ENCODE results near the gene PARVG.

DNA sequence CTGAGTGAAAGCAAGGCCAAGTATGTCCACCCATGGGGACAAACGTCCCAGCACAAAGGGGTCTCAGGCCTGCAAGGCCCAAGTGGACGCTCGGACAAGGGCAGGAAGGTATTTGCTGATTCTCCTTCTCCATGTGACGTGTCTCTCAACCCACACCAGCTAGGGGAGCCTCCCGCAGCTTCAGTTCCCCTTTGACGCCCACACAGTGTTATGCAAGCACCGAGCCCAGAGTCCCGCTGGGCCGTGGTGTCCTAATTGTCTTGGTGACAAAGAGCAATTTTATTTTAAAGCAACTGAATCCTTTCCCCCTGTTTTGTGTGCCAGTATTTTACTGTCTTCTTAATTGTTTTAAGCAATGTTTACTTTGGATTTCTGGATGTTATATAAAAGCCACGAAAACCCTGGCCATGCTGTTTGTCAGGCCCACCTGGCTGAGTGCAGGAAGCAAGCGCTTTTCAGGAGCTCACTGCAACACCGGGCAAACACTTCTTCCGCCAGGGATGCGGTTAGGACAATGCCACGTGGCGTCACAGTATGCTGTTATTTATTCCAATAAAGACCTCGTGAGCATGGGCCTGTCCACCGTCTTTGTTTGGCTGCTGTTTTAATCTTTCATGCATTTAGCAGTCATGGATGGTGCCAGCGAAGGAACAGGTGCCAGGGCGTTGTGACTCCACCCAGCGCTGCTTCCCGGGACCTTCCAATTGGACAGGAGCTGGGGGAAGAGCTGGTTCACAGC is 8.2 kb upstream of the PARVG start:
- TF ChIP-seq SMAD1 (IDR thresholded peaks at IDR 0.05; ENCODE audit: low read depth, partially characterized antibody) = peak; percentile 54
- no peak for TF ChIP-seq CTCF (IDR thresholded peaks at IDR 0.05 in 2 of 3, conservative IDR thresholded peaks at IDR 0.05 in 1 of 3; ENCODE audit: control insufficient read depth in 2 of 3, extremely low read depth in 1 of 3, insufficient read depth in 1 of 3, low read depth in 3 of 3, low read length in 3 of 3)
- no peak for TF ChIP-seq EZH2 (IDR thresholded peaks at IDR 0.05; ENCODE audit: borderline replicate concordance, control insufficient read depth, low read depth, low read length)
- TF ChIP-seq, protein P1, sequence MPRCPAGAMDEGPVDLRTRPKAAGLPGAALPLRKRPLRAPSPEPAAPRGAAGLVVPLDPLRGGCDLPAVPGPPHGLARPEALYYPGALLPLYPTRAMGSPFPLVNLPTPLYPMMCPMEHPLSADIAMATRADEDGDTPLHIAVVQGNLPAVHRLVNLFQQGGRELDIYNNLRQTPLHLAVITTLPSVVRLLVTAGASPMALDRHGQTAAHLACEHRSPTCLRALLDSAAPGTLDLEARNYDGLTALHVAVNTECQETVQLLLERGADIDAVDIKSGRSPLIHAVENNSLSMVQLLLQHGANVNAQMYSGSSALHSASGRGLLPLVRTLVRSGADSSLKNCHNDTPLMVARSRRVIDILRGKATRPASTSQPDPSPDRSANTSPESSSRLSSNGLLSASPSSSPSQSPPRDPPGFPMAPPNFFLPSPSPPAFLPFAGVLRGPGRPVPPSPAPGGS (IDR thresholded peaks at IDR 0.05; ENCODE audit: borderline replicate concordance, insufficient read depth, low read depth, low read length, poor library complexity, severe bottlenecking) = no peak
- TF ChIP-seq NR2C1 (IDR thresholded peaks at IDR 0.05) = no peak
- no peak for TF ChIP-seq POLR2AphosphoS5 (IDR thresholded peaks at IDR 0.05; ENCODE audit: low read length)
- TF ChIP-seq EGR1 (IDR thresholded peaks at IDR 0.05; ENCODE audit: borderline replicate concordance in 1 of 2, low read depth in 2 of 2, low read length in 2 of 2) = peak in 1 of 2 experiments; percentile 95; a peak in 2 of 3 replicates
- TF ChIP-seq CHD4 (IDR thresholded peaks at IDR 0.05) = no peak
- TF ChIP-seq USF1 (IDR thresholded peaks at IDR 0.05; ENCODE audit: borderline replicate concordance, extremely low read length, insufficient read depth, low read depth, low read length) = no peak
- no peak for TF ChIP-seq ETV6 (conservative IDR thresholded peaks at IDR 0.05 in 1 of 2, IDR thresholded peaks at IDR 0.05 in 1 of 2; ENCODE audit: borderline replicate concordance in 1 of 2, low read depth in 1 of 2)
- TF ChIP-seq JUND (IDR thresholded peaks at IDR 0.05; ENCODE audit: low read depth, low read length) = 0 out of 2 replicates have a peak, but pooled peaks have one; percentile 9
- TF ChIP-seq BACH1 (IDR thresholded peaks at IDR 0.05; ENCODE audit: borderline replicate concordance) = no peak
- TF ChIP-seq POLR2A (IDR thresholded peaks at IDR 0.05; ENCODE audit: low read depth, low read length) = 0 out of 2 replicates have a peak, but pooled peaks have one; percentile 42

Data from GM12878 (cell line).